HUDEP-2 (cell line): ENCODE results near the gene VAMP8.
A peak's percentile ranks its signal among the peaks of the same experiment; 100 is the strongest.
"Not testable (repeated sequence)": the region's sequence is repeated elsewhere in the genome, so short reads cannot be mapped to it uniquely, and the experiment has no call there.

Source experiments
- DNase-seq, 76 experiments: peaks; one replicate each; lab custom pipeline; 2025; ENCODE audit not compliant: unreplicated experiment in 76 of 76; lab: John Stamatoyannopoulos, UW

Gene VAMP8

GRCh38 chr2:85577386-85578242 is at the start of gene VAMP8:
VAMP8 (plus strand) TSS chr2:85577586; CDS start chr2:85577647, 61 bp downstream.
- peak in 43 of 76 experiments; percentile 3 to 46 (median 28) for DNase-seq

- no peak for DNase-seq
Observed at GRCh38 chr2:85527787-85528186, 49.6 kb upstream of the VAMP8 start.

GRCh38 chr2:85528355-85528754 is 49.0 kb upstream of the VAMP8 start:
- no peak for DNase-seq

GRCh38 chr2:85529809-85530208 is 47.6 kb upstream of the VAMP8 start:
- DNase-seq = no peak

- DNase-seq = no peak
Observed at GRCh38 chr2:85531589-85531988, 45.8 kb upstream of the VAMP8 start.

- DNase-seq = peak in 37 of 76 experiments; percentile 6 to 64 (median 22)
Observed at GRCh38 chr2:85534099-85534498, 43.3 kb upstream of the VAMP8 start.

- no peak for DNase-seq
Observed at GRCh38 chr2:85534881-85535280, 42.5 kb upstream of the VAMP8 start.

GRCh38 chr2:85536479-85536878 is 40.9 kb upstream of the VAMP8 start:
- no peak for DNase-seq

GRCh38 chr2:85537600-85538506 is 39.5 kb upstream of the VAMP8 start:
- peak in 45 of 76 experiments; percentile 11 to 66 (median 38) for DNase-seq

GRCh38 chr2:85538507-85539360 is 38.7 kb upstream of the VAMP8 start, which contains the start of gene MAT2A:
MAT2A (plus strand) TSS chr2:85539168; CDS start chr2:85539288, 120 bp downstream.
- peak in 75 of 76 experiments; percentile 33 to 99 (median 85) for DNase-seq

- peak in 63 of 76 experiments; percentile 8 to 69 (median 48) for DNase-seq
Observed at GRCh38 chr2:85539361-85540132, 37.8 kb upstream of the VAMP8 start.

- peak in 4 of 76 experiments; percentile 7 to 55 (median 50) for DNase-seq
Observed at GRCh38 chr2:85540133-85540648, 37.2 kb upstream of the VAMP8 start.

- no peak for DNase-seq
Observed at GRCh38 chr2:85541262-85541661, 36.1 kb upstream of the VAMP8 start.

- peak in 12 of 76 experiments; percentile 7 to 49 (median 18) for DNase-seq
Observed at GRCh38 chr2:85541753-85542457, 35.5 kb upstream of the VAMP8 start.

GRCh38 chr2:85542777-85543176 is 34.6 kb upstream of the VAMP8 start:
- no peak for DNase-seq

GRCh38 chr2:85544254-85544691 is 33.1 kb upstream of the VAMP8 start:
- not testable (repeated sequence) for DNase-seq

GRCh38 chr2:85544915-85545779 is 32.2 kb upstream of the VAMP8 start:
- DNase-seq = peak in 1 of 76 experiments; percentile 3
